ENCODE data around the gene EEF1G.
"Not testable (repeated sequence)": the region's sequence is repeated elsewhere in the genome, so short reads cannot be mapped to it uniquely, and the experiment has no call there.

EEF1G gene, protein sequence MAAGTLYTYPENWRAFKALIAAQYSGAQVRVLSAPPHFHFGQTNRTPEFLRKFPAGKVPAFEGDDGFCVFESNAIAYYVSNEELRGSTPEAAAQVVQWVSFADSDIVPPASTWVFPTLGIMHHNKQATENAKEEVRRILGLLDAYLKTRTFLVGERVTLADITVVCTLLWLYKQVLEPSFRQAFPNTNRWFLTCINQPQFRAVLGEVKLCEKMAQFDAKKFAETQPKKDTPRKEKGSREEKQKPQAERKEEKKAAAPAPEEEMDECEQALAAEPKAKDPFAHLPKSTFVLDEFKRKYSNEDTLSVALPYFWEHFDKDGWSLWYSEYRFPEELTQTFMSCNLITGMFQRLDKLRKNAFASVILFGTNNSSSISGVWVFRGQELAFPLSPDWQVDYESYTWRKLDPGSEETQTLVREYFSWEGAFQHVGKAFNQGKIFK

DNA sequence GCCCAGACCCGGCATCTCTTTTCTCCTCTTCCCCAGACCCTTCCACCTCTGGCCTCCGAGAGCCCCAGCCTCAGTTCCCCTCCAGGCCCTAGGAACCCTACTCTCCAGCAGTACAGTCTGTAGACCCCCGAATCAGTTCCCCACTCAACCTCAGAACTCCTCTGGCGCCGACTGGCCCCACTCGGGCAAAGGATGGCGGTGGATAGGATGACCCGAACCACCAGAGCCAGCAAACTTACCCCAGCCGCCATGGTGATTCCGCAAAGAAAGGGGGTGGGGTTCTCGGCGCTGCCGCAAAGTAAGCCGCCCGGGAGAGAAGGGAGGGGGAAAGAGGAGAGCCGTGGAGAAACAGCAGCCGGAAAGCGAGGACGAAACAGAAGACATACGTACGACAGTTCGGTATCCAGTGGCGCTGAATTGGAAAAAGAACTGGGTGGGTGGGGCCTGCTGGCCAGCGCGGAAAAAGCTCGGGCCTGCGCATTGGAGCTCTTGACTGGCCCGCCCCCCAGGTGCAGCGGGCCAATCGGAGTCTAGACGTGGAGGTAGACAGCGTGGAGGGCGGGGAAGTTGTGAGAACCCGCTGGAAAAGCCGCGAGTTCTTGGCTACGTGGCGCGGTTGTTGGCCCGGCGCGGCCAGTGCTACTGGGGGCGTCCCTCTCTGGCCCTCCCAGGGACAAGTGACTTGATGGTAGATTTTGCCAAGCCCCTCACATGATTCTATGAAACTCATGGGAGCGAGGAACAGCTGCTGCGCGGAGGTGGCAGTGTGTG lies at the start of gene EEF1G:
Gene EEF1G, minus strand, starts transcription at position 300 of the 771 bp plus-strand sequence. Its CDS starts 49 bp downstream, at position 251.
- peak; percentile 99 for DNase-seq (ENCODE audit: low read depth, low spot score)

DNA sequence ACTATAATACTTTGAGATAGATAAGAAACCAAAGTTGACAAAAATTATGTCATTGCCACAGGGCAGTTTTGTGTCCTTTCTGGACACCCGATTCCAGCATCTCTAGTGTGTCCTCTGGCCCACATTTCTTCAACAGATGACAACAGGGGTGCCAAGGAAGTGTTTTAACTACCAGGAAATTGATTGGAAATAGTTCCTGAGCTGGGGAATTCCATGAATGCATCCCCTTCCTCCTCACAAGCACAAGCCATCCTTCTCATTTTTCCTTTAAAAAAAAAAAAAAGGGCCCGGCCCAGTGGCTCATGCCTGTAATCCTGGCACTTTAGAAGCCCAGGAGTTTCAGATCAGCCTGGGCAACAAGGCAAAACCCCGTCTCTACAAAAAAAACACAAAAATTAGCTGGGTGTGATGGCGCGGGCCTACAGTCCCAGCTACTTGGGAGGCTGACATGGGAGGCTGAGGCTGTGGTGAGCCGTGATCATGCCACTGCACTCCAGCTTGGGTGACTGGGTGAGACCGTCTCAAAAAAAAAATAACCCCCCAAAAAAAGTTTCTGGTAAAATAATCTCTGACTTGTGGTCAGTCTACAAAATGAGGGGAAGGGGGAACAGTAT lies 48.9 kb upstream of the EEF1G start:
- DNase-seq (ENCODE audit: low read depth, low spot score) = no peak

DNA sequence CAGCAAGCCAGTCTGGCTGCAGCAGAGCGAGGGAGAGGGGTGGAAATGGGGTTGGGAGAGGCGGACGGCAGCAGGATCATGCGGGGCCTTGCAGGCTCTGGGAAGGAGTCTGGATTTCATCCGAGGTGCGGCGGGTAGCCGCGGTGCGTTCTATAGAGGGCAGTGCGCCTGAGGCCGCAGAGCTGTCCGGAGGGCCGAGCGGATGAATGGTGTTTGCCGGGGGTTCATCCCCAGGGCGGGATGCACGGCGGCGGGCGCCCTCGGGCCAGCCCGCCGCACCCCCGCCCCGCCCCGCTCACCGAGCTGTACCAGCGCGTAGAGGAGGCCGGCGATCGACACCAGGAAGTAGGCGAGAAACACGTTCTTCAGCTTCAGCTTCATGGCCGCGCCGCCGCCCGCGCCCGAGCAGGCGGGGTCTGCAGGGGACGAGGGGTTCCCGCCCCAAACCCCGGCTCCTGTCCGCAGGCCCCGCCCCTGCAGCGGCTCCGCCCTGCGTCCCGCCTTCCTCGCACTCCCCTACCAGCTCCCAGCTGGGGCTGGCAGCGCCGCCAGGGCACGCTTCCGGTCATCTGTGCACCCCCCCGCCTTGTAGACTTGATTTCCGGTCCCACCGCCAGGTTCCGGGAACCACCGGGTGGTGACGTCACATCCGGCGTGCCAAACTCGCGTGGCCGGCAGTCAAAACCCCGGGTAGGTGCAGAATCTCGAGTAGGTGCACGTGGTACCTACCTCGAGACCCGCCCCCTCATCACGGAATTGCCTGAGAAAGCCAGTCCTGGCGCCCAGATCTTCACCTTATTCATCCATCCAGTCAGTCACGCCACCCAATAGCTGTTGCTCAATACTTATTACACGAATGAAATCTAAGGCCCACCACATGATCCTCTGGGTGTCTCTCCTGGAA lies 48.1 kb upstream of the EEF1G start, which contains the start of gene B3GAT3:
Gene B3GAT3, minus strand, starts transcription at position 420 of the 904 bp plus-strand sequence. Its CDS starts 39 bp downstream, at position 381.
- peak; percentile 94 for DNase-seq (ENCODE audit: low read depth, low spot score)

DNA sequence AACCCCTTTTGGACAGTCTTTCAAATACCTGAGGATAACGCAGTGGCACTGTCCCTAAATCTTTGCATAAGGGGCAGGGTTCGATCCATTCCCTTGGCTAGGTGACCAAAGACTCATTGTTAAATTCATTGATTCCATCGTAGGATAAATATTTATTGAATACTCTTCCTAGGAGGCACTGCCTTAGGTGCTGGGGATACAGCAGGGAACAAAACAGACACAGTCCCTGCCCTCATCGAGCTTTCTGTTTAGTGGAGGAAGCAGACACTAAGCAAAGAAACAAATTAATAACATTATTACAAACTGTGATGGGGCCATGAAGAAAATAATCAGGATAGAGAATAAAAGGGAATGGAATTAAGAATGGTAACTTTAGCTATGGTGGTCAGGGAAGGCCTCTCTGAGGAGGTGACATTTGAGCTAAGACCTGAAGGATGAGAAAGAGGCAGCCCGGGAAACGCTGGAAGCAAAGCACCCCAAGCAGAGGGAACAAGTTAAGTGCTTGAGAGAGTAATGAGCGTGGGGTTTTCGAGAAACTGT lies 47.4 kb upstream of the EEF1G start:
- DNase-seq (ENCODE audit: low read depth, low spot score) = no peak

DNA sequence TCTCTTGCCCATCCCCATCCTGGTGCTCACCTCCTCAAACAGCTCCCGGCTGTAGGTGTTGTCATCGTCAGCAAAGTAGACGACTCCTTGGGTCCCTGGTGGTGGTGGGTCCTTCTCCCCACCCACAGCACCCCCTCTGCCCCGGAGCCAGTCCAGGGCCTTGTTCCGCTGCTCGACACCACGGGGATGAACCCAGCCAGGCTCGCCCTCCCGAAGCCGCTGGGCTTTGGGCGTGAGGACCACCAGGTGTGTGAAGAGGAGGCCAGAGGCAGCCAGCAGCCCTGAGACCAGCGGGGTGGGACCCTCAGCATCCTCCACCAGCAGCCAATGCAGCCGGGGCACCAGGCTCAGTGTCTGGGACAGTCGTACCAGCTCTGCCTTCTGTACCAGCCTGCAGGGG lies 43.3 kb upstream of the EEF1G start:
- DNase-seq (ENCODE audit: low read depth, low spot score) = not testable (repeated sequence)

DNA sequence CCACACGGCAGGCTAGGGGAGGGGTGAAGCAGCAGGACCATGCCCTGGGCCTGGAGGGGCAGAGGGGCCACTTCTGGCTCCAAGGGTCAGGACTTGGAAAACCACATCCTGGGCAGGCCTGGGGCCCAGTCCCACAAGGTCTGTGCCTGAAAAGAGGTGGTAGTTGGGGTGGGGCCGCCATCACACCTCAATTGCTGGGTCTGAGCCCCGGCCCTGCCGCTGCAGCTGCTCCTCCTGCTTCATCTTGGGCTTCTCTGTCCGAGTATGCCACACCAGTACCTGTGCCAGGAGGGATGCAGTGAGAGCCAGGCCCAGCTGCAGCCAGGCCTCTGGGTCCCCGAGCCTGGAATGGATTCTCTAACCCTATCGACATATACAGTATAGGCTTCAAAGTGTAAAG lies 41.8 kb upstream of the EEF1G start:
- DNase-seq (ENCODE audit: low read depth, low spot score) = no peak

DNA sequence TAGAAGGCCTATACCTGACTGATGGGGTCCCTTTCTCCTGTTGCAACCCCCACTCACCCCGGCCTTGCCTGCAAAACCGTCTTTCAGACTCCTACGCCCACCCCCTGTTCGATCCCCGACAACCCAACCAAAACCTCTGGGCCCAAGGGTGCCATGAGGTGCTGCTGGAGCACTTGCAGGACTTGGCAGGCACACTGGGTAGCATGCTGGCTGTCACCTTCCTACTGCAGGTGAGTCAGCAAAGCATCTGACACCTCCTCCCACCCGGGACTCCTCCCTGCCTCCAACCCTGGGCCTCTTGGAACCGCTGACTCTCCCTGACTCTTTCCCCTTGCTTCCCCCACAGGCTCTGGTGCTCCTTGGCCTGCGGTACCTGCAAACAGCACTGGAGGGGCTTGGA lies 40.6 kb upstream of the EEF1G start:
- no peak for DNase-seq (ENCODE audit: low read depth, low spot score)

DNA sequence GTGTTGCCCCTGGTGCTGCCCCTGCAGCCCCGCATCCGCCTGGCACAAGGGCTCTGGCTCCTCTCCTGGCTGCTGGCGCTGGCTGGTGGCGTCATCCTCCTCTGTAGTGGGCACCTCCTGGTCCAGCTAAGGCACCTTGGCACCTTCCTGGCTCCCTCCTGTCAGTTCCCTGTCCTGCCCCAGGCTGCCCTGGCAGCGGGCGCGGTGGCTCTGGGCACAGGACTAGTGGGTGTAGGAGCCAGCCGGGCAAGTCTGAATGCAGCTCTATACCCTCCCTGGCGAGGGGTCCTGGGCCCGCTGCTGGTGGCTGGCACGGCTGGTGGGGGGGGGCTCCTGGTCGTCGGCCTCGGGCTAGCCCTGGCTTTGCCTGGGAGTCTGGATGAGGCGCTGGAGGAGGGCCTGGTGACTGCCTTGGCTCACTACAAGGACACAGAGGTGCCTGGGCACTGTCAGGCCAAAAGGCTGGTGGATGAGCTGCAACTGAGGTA lies 39.6 kb upstream of the EEF1G start:
- no peak for DNase-seq (ENCODE audit: low read depth, low spot score)

DNA sequence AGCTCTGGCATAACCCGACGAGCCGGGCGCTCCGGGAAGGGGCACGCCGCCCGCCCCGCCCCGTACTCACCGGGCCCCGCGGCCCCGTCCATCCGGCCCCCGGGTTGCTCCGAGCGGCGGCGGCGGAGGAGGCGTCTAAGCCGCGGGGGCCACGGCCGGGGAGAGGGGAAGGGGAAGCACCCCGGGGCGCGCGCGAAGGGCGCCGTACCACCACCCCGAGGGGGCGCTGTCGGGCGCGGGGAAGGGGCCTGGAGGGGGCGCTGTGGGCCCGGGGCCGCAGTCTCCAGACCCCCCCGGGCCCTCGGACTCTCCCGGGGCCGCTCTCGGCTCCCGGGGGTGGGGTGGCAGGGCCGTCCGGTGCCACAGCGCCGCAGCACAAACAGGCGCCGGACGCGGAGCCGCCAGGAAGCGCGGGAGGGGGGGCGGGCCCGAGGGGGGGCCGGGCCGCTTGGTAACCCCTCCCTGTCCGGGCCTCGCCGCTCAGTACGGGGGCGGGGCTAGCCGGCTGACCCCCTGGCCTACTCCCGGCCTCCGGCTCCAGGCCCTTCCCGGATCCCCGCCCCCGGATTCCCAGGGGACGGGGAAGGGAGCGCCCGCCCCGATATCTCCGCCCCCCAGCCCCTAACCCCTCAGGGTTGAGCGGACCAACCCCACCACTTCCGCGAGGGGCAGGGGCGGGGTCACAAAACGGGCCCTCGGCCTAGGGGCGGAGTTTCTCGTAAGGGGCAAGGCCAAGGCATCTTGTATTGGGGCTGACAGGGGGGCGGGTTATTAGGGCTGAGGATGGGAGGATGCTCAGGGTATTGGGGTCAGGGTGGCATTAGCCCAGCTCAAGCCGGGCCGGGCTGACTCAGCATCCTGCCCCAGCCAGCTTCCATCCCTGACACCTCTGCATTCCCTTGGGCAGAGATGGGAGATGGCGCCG lies 38.9 kb upstream of the EEF1G start, which contains the start of the genes EML3 and ROM1:
Gene EML3, minus strand, starts transcription at position 410 of the 925 bp plus-strand sequence. Its CDS starts 318 bp downstream, at position 92.
Gene ROM1, plus strand, starts transcription at position 892 of the 925 bp plus-strand sequence. Its CDS starts 25 bp downstream, at position 917.
- no peak for DNase-seq (ENCODE audit: low read depth, low spot score)

DNA sequence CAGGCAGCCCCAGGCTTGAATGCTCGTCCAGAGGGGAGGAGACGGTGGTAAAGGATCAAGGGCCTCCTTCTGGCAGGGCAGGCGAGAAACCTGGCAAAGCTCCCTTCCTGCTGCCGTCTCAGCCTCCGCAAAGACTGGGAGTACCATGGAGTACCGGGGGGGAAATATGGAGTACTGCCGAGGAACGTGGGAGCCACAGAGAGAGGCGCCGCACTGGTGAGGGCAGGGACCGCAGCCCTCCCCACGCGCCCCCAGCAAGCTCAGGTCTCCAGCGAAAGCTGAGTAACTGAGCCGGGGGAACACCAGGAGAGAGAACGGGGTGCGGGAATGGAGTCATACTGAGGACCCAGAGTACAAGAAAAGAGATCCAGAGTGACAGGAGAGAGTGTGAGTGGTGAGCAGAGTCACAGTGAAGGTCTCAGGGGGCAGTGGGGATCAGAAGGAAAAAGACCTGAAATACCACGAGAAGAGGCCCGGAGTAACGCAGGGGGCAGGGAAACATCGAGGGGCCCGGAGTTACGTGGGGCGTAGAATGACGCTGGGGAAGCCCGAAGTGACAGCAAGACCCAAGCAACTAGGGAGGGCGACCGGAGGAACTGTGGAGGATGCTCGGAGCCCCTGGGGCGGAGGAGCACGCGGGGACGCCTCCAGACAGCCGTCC lies 38.1 kb upstream of the EEF1G start:
- no peak for DNase-seq (ENCODE audit: low read depth, low spot score)

DNA sequence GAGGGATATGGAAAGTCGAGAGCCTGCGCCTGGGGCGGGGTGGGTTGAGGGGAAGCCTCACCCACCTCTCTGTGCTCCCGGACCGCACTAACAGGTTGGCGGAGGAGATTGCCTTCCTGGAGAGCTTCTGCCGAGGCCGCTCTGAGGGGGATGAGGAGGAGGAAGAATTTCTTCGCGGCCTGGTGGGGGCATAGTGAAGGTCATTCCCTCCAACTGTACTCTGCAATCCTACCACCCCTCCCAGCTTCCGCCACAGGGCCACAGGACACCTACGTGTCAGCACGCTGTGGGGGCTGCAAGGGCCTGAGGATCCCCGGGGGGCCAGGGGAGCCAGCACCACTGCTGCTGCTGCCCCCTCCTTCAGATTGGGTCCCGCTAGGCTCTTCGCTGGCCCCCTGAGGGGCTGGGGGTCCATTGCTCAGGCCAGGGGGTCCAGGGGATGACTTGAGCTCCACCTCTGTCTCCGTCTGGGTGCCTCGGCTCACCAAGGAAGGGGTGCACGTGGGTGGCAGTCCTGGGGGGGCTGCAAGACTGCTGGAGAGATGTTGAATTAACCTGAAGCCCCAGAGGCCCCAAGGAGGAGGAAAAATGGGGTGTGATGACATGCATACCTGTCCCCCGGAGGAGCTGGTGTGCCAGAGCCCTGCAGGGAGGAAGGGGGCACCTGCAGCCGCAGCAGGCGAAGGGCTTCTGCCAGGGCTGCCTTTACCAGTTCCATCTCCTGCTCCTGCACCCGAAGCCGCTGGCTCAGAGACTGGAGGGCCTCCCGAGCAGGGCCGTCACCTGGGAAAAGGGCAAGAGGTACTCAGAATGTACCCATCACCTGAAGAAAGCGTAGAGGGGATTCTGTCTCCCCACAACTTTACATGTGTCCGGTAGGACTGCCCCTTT lies 37.4 kb upstream of the EEF1G start:
- DNase-seq (ENCODE audit: low read depth, low spot score) = no peak

DNA sequence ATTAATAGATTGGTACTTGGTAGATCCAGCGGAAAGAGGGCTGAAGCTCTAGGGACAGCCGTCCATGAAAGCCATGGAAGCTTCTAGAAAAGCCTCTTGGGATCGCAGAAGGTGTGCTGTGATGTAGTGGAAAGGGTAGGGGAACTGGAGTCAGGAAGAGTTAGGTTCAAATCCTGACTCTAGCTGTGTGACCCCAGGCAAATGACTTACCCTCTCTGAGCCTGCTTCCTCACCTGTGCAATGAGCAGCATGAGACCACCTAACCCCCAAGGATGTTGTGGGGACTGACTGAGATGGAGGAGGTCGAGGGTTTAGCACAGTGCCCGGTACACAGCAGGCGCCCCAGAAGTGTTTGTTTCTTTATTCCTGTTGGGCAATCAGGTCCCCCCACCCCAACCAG lies 36.7 kb upstream of the EEF1G start:
- no peak for DNase-seq (ENCODE audit: low read depth, low spot score)

DNA sequence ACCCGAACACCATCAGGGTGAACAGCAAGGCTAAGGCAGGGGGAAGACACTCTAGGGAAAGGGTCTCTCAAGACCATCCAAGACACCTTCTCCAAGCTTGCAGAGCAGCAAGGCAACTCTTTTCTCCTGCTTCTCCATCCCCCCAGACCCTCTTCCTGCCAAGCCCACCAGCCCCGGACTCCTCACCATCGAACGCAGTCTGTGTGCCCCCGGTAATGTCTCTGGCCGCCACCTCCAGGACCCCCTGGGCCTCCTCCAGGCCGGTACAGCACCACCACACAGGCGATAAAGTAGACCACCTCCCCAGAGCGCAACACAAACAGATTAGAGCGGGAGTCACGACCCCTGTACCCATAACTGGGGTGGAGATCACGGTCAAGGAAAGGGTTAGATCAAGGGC lies 35.1 kb upstream of the EEF1G start:
- DNase-seq (ENCODE audit: low read depth, low spot score) = no peak

DNA sequence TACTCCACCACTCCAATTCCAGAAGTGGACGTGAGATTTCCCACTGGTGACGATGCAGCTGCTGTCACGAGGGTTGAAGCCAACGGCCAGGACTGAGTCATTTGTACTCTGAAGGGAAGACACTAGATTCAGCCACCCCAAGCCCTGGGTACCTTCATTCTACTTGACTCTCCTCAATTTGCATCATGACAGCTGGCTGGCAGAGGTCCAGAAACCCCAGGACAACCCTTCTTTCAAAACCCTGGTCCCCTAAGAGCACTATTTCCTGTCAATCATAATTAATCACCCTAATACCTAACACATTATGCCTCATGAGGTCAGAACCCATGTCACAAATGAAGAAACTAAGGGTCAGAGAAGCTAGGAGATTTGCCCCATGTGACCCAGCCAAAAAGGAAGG lies 34.0 kb upstream of the EEF1G start:
- no peak for DNase-seq (ENCODE audit: low read depth, low spot score)

DNA sequence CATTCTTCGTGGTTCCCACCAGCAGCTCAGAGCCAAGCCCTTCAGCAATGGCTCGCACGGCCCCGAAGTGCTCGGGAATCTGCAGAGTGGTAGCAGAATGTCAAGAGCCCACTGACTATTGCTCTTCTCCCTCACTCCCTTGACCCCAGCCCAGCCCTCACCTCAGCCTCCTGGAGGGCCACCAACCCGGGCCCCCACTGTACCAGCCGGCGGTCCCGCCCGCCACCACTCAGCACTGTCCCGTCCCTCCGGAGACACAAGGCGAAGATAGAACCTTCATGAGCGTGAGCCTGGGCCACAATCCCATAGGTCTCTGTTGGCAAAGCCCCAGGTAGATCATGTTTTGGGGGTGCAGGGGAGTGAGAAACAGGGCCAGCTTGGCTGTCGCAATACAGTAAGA lies 32.2 kb upstream of the EEF1G start:
- no peak for DNase-seq (ENCODE audit: low read depth, low spot score)

DNA sequence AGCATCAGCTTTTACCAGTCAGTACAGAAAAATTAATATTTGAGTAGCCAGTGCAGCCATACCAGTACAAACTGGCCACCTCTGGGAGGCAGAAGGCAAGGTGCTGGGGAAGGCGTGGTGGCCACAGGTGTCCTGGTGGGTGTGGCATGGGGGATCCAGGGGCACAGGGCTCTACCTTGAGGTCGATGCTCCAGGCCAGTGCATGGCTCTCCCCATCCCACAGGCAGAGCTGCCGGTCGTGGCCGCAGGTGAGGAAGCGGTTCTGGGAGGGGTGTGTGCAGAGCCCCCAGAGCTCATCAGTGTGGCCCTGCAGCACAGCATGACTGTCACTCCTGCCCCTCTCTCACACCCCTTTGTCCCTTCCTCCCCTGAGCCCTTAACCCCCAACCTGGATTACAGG lies 31.8 kb upstream of the EEF1G start:
- DNase-seq (ENCODE audit: low read depth, low spot score) = no peak

DNA sequence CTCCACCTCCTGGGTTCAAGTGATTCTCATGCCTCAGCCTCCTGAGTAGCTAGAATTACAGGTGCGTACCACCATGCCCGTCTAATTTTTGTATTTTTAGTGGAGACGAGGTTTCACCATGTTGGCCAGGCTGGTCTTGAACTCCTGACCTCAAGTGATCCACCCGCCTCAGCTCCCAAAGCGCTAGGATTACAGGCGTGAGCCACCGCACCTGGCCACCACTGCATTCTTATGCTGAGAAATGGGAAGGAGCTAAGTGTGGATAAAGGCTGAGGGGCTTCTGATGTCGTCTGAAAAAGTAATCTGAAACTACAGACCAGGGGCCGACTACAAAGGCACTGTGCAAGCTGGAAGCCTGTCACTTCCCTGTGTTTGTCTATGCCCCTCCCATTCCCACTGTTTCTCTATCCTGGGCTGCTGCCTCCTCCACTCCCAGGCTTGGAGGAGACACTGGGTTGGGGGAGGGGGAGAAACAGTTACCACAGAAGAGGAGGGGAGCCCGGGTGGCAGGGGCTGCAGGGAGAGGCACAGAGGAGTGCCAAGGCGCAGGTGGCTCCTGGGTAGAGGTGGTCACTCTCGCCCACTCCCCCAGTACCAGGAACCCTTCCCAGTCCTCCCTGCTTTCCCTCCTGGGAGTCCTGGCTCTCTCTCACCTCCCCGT lies 30.9 kb upstream of the EEF1G start:
- no peak for DNase-seq (ENCODE audit: low read depth, low spot score)

All from brain pericyte (primary cell).